ENCODE measurements around the gene CCDC97. TPM values are rescaled to one million over a fixed set of nuclear protein-coding genes. Genes with fewer than 3 reads are reported as not detected.
A peak's percentile ranks its signal among the peaks of the same experiment; 100 is the strongest.

CCDC97 gene
- total and polyA plus RNA-seq, 2 of the 8 experiments (the other 6 are each of a cell fraction or from before 2014, with no cell fraction given): 19.8 to 27.1 TPM

- POLR2A ChIA-PET (ENCODE audit: partially characterized antibody): interaction anchor here (0.8 to 12.6 kb wide), 5 partner anchors 15 to 59 kb away, joined by 3 to 137 read pairs (median 7); partner anchors contain the start of genes CCDC97 and HNRNPUL1
- Histone ChIP-seq H3K4ac (replicated peaks; ENCODE audit: insufficient read length, low read depth, low read length) (no peak overlapping the region), H2BK5ac (ENCODE audit: low read depth, low read length) (peak overlapping the region; percentile 72; the same call in 1 of the 2 replicates), H4K8ac (ENCODE audit: extremely low read depth, insufficient read depth, low read length) (no peak overlapping the region), H3K79me1 (ENCODE audit: low read depth, low read length) (no peaks in the 10 kb centered on the region; the same call in 1 of the 2 replicates), H2BK120ac (replicated peaks; ENCODE audit: low read depth, low read length) (no peak overlapping the region), H3K79me2 (ENCODE audit: control insufficient read depth in 1 of 2, insufficient read depth in 2 of 2, low read length in 2 of 2) (no peaks in the 10 kb centered on the region), H3K36me3 (ENCODE audit: control insufficient read depth in 2 of 4, insufficient read depth in 4 of 4, low read length in 3 of 4) (peaks cover 5 to 17% (median 9%) of the 10 kb centered on the region in 4 experiments; a peak in 6 of 8 replicates), H4K91ac (replicated peaks; ENCODE audit: insufficient read length, low read length) (no peak overlapping the region), H3K4me3 (ENCODE audit: extremely low read depth in 1 of 4, insufficient read depth in 2 of 4, low read depth in 3 of 4, low read length in 4 of 4) (no peak overlapping the region), H3K9ac (replicated peaks in 1 of 4; ENCODE audit: extremely low read depth in 1 of 4, low read depth in 3 of 4, low read length in 3 of 4) (no peak overlapping the region), H3K14ac (ENCODE audit: insufficient read length) (no peak overlapping the region), H3K4me1 (replicated peaks in 1 of 4; ENCODE audit: control insufficient read depth in 3 of 4, insufficient read depth in 4 of 4, low read length in 3 of 4) (peaks cover 15 to 36% (median 22%) of the 10 kb centered on the region in 4 experiments), H3K4me2 (ENCODE audit: insufficient read depth in 1 of 2, low read depth in 2 of 2, low read length in 2 of 2) (no peak overlapping the region), H2AFZ (ENCODE audit: low read length) (no peak overlapping the region), H2AK5ac (ENCODE audit: low read depth, low read length) (no peak overlapping the region), H3K27ac (ENCODE audit: low read depth, low read length) (0 out of 2 replicates have a peak overlapping the region, but pooled peaks have one; percentile 19), H4K5ac (ENCODE audit: insufficient read length, low read depth, low read length) (no peak overlapping the region), H2BK12ac (ENCODE audit: low read depth, low read length) (peak overlapping the region; percentile 75; the same call in 1 of the 2 replicates), H2BK15ac (ENCODE audit: low read length) (peak overlapping the region; percentile 81; the same call in 1 of the 2 replicates), H2BK20ac (ENCODE audit: low read length) (no peak overlapping the region), H3K23ac (ENCODE audit: insufficient read length) (no peak overlapping the region), H3K23me2 (ENCODE audit: low read depth, low read length) (peaks cover 17% of the 10 kb centered on the region), H4K20me1 (replicated peaks in 1 of 2; ENCODE audit: control insufficient read depth in 1 of 2, insufficient read depth in 2 of 2, low read length in 2 of 2) (peaks cover 3 to 19% of the 10 kb centered on the region in 2 experiments), H3K56ac (replicated peaks; ENCODE audit: insufficient read length, low read depth, low read length) (no peak overlapping the region), H3K9me3 (ENCODE audit: insufficient read depth in 2 of 2, low read depth in 1 of 2, low read length in 1 of 2) (no peaks in the 10 kb centered on the region), H3K27me3 (replicated peaks in 1 of 4; ENCODE audit: control insufficient read depth in 3 of 4, extremely low read depth in 1 of 4, insufficient read depth in 3 of 4, low read length in 3 of 4) (peaks cover 0 to 6% (median 0%) of the 10 kb centered on the region in 4 experiments; a peak in 3 of 7 replicates), H3K18ac (ENCODE audit: extremely low read depth, low read length) (peak overlapping the region; percentile 32)
- WGBS, 2 experiments (ENCODE audit: extremely low coverage in 1 of 2, insufficient coverage in 1 of 2, insufficient read length in 1 of 2, insufficient replicate concordance in 2 of 2, low coverage in 1 of 2, low lambda C conversion rate in 2 of 2, missing lambda C conversion rate in 1 of 2): 93% methylated on average over 7 of the region's 7 CpGs; no CpG with 5 or more reads in 1 of the 2 experiments
- CTCF ChIA-PET (ENCODE audit: partially characterized antibody): interaction anchor here (1.1 to 2.5 kb wide), 8 partner anchors 12 to 104 kb away, joined by 3 to 15 read pairs (median 6); partner anchors contain the start of genes AXL, B9D2 and TGFB1
- DNase-seq (ENCODE audit: low read depth in 1 of 2, low spot score in 2 of 2) (no peak), FAIRE-seq (no peak)
- TF ChIP-seq GABPA (IDR thresholded peaks at IDR 0.05; ENCODE audit: borderline replicate concordance, insufficient read depth, low read length): no peak
Observed at GRCh38 chr19:41323023-41323422, 13.1 kb downstream of the CCDC97 start.

Measured in H1 (cell line).